GM19324 (cell line): Measurements from ENCODE around the gene TMEM51.

Source experiments
- ATAC-seq: cut with Tn5 transposase; IDR thresholded peaks from one replicate; pipeline ENCODE4 v1.9.1; 2021; ENCODE audit warnings: mild to moderate bottlenecking, moderate library complexity; ENCODE audit not compliant: unreplicated experiment, low FRiP score

The TMEM51 gene

GRCh38 chr1:15152318-15153183 lies 996 bp upstream of the TMEM51 start:
- no peak for ATAC-seq

DNA sequence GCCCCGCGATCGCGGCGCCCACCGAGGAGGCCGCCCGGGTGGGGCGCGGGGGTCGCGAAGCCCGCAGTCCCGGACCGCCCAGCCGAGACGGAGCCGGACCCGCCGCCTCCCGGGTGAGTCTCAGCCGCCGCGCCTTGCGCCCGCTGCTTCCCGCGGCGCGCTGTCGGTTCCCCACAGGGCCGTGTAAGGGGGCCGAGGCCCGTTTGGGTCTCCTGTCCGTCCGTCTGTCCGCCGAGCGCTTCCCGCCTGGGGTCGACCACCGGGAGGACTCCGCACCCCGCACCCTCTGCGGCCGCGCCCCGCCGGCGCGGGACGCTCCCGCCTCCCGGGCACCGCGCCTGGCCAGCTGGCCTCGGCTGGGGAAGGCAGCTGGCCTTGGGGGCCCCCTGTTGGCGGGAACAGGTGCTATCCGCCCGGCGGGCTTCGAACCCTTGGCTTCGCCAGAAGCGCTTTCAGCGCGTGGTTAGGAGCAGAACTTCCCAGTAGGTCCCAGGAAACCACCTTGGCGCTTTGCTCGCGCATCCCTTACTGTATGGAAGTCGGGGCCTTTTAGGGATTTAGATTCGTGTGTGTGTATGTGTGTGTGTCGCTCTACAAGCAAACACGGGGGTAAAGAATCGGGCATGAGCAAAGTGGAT lies 414 bp downstream of the TMEM51 start:
- ATAC-seq, result no peak

DNA sequence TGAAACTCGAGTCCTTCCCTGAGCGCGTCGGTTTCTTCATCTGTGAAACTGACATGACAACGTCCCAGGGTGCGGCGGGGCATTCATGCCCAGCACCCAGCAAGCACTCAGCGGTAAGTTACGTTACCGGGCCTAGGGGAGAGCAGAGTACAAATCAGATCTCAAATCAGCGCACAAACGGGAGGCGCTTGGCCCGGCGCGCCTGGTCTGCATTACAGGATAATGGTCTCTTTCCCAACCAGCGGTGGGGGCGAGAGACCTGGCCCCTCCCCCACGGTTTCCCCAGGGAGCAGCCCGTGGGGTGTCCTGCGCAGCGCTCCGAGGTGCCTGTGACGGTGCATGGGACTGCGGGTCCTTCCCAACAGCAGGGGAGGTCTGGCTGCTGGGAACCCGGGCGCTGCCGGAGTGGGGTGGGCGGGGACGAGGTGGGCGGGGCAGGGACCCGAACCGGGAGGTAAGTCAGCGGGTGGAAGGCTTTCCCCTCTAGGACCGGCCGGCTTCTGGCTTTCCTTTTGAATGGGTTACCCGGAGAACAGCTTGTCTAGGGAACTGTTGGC lies 1.0 kb downstream of the TMEM51 start:
- ATAC-seq, result no peak

GRCh38 chr1:15155191-15155590 lies 1.6 kb downstream of the TMEM51 start:
- ATAC-seq, result no peak

DNA sequence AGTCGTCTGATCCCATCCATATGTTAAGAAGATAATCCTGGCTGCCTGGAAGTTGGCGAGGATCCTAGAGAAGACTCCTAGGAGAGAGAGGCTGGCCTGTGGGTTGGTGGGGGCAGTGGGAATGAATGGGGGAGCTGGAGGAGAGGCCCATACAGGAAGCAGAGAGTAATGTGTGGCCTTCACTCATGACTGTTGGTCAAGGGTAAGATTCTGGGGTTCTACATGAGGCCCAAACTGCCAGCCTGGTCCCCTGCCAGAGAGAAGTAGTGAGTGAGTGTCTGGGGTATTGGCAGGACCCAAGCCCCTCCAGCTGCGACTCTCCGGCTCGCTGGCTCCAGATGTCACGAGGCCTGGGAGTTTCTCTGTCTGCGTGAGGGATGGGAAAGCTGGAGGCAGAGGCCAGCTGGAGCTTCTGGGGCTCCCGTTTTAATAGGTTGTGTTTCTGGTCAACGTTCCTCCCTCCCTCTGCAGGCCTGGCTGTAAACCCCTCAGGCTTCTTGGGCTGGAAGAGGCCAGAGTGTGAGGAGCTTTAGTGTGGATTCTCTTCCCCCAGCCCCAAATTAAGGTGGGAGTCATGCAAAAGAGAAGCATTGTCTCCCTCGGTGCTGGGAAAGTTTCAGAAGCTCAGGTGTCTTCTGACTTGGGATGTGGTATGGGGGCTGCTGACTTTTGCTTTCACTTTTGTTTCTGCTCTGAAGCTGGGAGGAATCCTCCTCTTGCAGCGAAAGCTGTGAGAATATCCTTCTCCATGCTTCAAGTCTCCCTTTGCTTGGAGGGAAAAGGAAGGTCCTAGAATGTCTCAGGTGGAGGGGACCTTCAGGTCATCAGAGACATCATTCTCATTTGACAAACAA lies 2.6 kb downstream of the TMEM51 start:
- ATAC-seq, result no peak

- ATAC-seq, result no peak
These were observed 3.3 kb downstream of the TMEM51 start for GRCh38 chr1:15156807-15157380.

DNA sequence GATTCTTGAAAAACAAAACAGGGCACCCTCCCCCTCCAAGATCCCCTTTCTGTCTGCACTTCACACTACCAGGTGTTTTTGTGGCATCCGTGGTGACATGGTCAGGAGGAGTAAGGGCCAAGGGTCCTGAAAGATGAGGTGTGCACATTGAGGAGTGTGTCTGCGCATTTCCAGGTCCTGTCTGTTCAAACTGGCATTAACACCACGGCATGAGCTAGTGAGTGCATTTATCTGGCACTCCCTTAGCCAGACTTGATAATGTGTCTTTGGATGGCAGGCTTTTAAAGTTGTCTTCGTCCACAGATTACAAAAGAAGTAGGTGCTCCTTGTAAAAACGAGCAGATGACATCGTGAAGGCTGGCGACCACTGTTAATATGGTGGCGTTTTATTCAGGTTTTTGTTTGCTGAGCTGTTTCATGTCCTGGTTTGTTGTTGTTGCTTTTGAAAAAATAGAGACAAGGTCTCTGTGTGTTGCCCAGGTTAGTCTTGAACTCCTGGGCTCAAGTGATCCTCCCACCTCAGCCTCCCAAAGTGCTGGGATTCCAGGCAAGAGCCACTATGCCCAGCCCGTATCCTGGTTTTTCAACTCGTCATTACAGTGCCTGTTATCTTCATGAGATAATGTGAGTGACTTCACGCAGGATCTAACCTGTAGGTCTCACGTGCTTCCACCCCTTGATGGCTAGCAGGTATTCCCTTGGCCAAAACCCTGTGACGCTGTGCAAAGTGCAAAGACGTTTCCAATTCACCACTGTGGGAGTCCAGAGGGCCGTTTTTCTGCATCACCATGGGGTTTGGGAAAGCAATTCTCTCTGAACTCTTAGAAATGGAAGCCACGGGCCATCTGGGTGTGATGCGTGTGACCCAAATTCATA lies 4.2 kb downstream of the TMEM51 start:
- ATAC-seq, result no peak

- ATAC-seq, result no peak
These were observed 5.1 kb downstream of the TMEM51 start for GRCh38 chr1:15158506-15159165.

GRCh38 chr1:15159166-15159555 lies 5.6 kb downstream of the TMEM51 start:
- ATAC-seq, result no peak

DNA sequence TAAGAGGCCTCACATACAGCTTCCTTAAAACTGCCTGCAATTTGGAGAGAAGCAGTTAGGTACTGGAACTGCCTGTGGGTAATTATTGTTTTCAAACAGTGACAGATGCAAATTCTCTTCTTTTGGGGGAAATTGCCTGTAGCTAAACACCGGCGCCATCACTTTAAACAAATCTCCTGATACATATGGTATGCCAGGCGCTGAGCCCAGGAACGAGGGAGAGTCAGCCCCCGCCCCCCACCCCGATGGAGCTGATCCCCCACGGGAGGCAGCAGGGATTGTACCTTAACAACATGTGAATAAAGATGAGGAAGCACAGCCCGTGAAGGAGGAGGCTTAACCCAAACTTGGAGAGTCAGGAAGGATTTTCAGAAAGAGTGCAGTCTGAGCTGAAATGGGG lies 7.1 kb downstream of the TMEM51 start:
- ATAC-seq, result no peak

DNA sequence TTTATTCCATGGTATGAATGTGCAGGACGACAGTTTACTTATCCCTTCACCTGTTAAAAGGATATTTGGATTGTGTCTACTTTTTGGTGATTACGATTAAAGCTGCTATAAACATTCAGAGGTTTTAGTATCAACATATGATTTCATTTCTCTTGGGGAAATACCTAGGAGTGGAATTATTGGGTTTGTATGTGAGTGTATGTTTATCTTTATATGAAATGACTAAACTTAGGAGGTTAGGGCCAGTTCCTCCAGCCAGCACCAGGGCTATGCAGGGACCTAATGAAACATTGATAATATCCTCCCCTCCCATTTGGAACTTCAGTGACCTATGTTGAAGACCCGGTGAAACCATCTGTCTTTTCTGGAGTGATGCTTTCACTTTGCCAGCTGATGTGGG lies 13.8 kb downstream of the TMEM51 start:
- ATAC-seq, result no peak

- no peak for ATAC-seq
These were observed 14.9 kb downstream of the TMEM51 start for GRCh38 chr1:15168479-15168878.

GRCh38 chr1:15170071-15170470 lies 16.5 kb downstream of the TMEM51 start:
- ATAC-seq, result no peak

DNA sequence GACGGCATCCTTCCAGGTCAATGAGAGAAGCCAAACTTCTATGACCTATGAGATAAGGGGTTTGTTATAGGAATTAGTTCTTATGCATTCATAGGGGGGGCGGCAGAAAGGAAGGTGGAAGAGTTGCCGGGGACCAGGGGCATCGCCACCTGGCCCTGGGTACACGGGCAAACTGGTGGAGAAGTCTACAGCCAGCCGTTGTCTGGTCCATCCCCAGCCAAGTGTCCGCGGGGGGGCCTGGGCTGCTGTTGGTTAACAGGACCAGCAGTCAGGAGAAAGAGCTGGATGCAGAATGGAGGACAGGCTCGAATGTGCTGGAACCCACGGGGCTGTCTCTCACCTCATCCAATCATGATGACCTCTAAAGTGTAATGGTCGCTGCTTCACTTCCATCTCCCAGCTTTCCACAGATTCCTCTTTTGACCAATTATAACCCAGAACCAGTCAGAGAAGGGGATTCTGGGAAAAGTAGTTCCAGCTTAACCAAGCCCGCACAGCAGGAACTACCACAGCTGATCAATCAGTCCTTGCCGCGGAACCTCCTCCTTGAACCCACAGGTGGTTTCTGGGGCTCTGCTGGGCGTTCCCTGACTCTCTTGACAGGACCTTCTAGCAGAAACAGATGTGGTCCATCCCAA lies 17.8 kb downstream of the TMEM51 start:
- ATAC-seq, result no peak

- no peak for ATAC-seq
These were observed 19.1 kb downstream of the TMEM51 start for GRCh38 chr1:15172405-15173259.

- no peak for ATAC-seq
These were observed 20.5 kb downstream of the TMEM51 start for GRCh38 chr1:15173863-15174614.

DNA sequence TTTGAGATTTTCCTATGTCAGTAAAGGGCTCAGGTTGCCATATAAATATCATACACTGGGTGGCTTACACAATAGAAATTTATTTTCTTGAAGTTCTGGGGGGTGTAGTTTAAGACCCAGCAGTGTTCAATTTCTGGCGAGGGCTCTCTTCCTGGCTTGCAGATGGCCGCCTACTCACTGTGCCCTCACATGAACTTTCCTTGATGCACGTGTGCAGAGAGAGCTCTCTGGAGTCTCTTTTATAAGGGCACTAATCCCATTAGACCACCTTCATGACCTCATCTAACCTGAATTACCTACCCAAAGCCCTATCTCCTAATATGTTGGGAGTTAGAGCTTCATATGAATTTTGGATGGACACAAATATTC lies 21.1 kb downstream of the TMEM51 start:
- no peak for ATAC-seq
